ENCODE data around the gene CNNM4.

Gene CNNM4

GRCh38 chr2:96763511-96764252, 3.0 kb downstream of the CNNM4 start (continued):
- TF ChIP-seq, protein P1, sequence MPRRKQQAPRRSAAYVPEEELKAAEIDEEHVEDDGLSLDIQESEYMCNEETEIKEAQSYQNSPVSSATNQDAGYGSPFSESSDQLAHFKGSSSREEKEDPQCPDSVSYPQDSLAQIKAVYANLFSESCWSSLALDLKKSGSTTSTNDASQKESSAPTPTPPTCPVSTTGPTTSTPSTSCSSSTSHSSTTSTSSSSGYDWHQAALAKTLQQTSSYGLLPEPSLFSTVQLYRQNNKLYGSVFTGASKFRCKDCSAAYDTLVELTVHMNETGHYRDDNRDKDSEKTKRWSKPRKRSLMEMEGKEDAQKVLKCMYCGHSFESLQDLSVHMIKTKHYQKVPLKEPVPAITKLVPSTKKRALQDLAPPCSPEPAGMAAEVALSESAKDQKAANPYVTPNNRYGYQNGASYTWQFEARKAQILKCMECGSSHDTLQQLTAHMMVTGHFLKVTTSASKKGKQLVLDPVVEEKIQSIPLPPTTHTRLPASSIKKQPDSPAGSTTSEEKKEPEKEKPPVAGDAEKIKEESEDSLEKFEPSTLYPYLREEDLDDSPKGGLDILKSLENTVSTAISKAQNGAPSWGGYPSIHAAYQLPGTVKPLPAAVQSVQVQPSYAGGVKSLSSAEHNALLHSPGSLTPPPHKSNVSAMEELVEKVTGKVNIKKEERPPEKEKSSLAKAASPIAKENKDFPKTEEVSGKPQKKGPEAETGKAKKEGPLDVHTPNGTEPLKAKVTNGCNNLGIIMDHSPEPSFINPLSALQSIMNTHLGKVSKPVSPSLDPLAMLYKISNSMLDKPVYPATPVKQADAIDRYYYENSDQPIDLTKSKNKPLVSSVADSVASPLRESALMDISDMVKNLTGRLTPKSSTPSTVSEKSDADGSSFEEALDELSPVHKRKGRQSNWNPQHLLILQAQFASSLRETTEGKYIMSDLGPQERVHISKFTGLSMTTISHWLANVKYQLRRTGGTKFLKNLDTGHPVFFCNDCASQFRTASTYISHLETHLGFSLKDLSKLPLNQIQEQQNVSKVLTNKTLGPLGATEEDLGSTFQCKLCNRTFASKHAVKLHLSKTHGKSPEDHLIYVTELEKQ (tag by site-specific recombination; IDR thresholded peaks at IDR 0.05; ENCODE audit: borderline replicate concordance): no peak
- no peak for TF ChIP-seq ZNF16 (tag by site-specific recombination; IDR thresholded peaks at IDR 0.05; ENCODE audit: low read depth)
- TF ChIP-seq ZNF449 (tag by site-specific recombination; IDR thresholded peaks at IDR 0.05): no peak
- no peak for TF ChIP-seq ZNF704 (tag by site-specific recombination; IDR thresholded peaks at IDR 0.05)
- TF ChIP-seq ZNF184 (tag by site-specific recombination; IDR thresholded peaks at IDR 0.05): no peak

DNA sequence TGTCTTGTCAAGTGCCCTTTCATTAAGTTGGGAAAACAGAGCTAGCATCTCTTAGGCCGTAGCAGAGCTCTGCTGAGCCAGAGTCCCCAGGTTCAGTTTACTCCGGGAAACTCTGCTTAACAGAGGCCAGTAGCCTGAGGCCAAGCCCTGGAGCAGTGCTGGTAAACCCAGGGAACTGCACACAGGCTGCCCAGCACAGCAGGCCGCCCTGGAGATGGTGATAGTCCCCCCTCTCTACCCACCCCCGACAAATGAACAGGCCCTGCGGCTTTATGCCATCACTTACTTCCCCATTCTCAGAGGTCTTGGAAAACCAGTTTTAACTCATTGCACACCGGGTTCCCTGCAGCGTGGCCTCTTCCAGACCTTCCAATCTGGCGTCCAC, 3.5 kb downstream of the CNNM4 start:
- Histone ChIP-seq H3K9me3 (ENCODE audit: control insufficient read depth, insufficient read depth, low read depth, low read length) (no peaks in the 10 kb centered on the region), H3K4me1 (ENCODE audit: control insufficient read depth, insufficient read depth, low read length) (peaks cover 14% of the 10 kb centered on the region), H3K27ac (ENCODE audit: extremely low read depth, low read depth, low read length) (peak overlapping the region; percentile 29; the same call in 1 of the 2 replicates), H3K36me3 (ENCODE audit: control insufficient read depth in 2 of 2, insufficient read depth in 1 of 2, low read length in 2 of 2) (peaks cover 0 to 15% of the 10 kb centered on the region in 2 experiments; a peak in 2 of 3 replicates), H3K4me3 (ENCODE audit: low read depth, low read length) (peak overlapping the region; percentile 73)
- ChIA-PET CTCF (interaction anchor here (0.6 to 6.8 kb wide), 11 partner anchors 11 to 209 kb away, joined by 3 to 48 read pairs (median 5); no protein-coding TSS in a partner anchor), POLR2A (no interaction called here)
- TF ChIP-seq ZNF24 (tag by site-specific recombination; IDR thresholded peaks at IDR 0.05): no peak
- TF ChIP-seq, protein P2, sequence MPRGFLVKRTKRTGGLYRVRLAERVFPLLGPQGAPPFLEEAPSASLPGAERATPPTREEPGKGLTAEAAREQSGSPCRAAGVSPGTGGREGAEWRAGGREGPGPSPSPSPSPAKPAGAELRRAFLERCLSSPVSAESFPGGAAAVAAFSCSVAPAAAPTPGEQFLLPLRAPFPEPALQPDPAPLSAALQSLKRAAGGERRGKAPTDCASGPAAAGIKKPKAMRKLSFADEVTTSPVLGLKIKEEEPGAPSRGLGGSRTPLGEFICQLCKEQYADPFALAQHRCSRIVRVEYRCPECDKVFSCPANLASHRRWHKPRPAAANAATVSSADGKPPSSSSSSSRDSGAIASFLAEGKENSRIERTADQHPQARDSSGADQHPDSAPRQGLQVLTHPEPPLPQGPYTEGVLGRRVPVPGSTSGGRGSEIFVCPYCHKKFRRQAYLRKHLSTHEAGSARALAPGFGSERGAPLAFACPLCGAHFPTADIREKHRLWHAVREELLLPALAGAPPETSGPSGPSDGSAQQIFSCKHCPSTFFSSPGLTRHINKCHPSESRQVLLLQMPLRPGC (tag by site-specific recombination; IDR thresholded peaks at IDR 0.05): no peak
- peak; percentile 35; the same call in 1 of the 2 replicates for TF ChIP-seq ZNF398 (tag by site-specific recombination; IDR thresholded peaks at IDR 0.05)
- no peak for TF ChIP-seq ZBTB26 (tag by site-specific recombination; optimal IDR thresholded peaks at IDR 0.05)
- no peak for TF ChIP-seq ZNF501 (tag by site-specific recombination; IDR thresholded peaks at IDR 0.05)
- TF ChIP-seq ZNF791 (tag by site-specific recombination; IDR thresholded peaks at IDR 0.05): no peak
- no peak for TF ChIP-seq ZSCAN30 (tag by site-specific recombination; IDR thresholded peaks at IDR 0.05)
- TF ChIP-seq, protein P3, sequence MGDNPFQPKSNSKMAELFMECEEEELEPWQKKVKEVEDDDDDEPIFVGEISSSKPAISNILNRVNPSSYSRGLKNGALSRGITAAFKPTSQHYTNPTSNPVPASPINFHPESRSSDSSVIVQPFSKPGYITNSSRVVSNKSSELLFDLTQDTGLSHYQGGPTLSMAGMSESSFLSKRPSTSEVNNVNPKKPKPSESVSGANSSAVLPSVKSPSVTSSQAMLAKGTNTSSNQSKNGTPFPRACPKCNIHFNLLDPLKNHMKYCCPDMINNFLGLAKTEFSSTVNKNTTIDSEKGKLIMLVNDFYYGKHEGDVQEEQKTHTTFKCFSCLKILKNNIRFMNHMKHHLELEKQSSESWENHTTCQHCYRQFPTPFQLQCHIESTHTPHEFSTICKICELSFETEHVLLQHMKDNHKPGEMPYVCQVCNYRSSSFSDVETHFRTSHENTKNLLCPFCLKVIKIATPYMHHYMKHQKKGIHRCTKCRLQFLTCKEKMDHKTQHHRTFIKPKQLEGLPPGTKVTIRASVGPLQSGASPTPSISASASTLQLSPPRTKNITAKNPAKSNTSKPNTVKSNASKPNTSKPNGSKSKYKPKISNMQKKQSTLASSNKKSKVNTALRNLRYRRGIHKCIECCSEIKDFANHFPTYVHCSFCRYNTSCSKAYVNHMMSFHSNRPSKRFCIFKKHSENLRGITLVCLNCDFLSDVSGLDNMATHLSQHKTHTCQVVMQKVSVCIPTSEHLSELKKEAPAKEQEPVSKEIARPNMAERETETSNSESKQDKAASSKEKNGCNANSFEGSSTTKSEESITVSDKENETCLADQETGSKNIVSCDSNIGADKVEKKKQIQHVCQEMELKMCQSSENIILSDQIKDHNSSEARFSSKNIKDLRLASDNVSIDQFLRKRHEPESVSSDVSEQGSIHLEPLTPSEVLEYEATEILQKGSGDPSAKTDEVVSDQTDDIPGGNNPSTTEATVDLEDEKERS (tag by site-specific recombination; IDR thresholded peaks at IDR 0.05): no peak
- no peak for TF ChIP-seq ZNF140 (tag by site-specific recombination; IDR thresholded peaks at IDR 0.05)
- TF ChIP-seq ZNF404 (tag by site-specific recombination; IDR thresholded peaks at IDR 0.05): no peak
- no peak for TF ChIP-seq ZNF596 (tag by site-specific recombination; IDR thresholded peaks at IDR 0.05)
- TF ChIP-seq, protein P4, sequence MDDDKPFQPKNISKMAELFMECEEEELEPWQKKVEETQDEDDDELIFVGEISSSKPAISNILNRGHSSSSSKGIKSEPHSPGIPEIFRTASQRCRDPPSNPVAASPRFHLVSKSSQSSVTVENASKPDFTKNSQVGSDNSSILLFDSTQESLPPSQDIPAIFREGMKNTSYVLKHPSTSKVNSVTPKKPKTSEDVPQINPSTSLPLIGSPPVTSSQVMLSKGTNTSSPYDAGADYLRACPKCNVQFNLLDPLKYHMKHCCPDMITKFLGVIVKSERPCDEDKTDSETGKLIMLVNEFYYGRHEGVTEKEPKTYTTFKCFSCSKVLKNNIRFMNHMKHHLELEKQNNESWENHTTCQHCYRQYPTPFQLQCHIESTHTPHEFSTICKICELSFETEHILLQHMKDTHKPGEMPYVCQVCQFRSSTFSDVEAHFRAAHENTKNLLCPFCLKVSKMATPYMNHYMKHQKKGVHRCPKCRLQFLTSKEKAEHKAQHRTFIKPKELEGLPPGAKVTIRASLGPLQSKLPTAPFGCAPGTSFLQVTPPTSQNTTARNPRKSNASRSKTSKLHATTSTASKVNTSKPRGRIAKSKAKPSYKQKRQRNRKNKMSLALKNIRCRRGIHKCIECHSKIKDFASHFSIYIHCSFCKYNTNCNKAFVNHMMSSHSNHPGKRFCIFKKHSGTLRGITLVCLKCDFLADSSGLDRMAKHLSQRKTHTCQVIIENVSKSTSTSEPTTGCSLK (tag by site-specific recombination; IDR thresholded peaks at IDR 0.05): no peak
